GM19463 (cell line): ENCODE measurements around the gene ANO2.

Source experiments
- ATAC-seq: cut with Tn5 transposase; IDR thresholded peaks from one replicate; pipeline ENCODE4 v1.9.1; 2021; ENCODE audit warnings: mild to moderate bottlenecking, moderate library complexity; ENCODE audit not compliant: unreplicated experiment

The ANO2 gene

DNA sequence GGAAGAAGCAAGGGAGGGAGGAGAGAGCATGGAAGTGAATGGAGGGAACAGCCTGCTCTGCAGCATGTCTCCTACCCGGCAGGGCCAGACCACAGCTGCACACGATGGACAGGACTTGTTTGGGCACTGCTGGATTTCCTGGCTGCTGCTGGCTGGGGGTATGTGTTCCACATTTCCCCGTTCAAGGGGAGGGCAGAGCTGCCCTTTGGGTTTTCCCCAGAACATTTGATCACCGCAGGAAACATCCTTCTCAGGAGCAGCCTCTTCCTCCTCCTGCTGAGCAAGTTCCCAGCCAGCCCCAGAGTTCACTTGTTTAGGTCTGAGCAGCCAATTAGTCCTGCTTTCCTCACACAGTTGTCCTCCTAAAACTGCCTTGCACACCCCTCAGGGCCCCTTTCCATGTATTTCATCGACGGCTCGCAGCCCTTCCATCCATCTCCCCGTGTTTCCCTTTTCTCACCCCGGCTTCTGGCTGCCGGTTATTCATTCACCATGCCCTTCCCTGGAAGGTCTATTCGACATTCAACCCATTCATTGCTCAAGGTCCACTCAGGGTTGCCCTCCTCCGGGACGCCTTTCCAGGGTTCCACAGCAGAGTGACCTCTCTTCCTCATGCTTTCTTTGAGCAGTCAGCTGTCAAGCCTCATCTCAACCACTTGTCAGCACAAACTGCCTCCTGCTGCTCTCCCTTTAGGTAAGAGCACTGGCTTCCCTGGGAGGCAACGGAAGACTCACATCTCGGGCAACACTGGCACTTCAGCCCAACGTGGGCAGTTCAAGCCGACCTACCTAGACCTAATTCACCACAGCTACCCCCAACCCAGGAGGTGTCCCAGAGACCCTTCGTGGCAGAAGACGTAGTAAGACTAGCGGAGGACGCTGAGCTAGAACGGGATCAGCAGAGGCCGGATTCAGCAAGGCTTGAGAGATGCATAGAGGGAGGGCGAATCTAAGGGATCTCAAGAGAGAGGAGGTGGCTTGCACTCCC lies 20.1 kb upstream of the ANO2 start:
- ATAC-seq: no peak

DNA sequence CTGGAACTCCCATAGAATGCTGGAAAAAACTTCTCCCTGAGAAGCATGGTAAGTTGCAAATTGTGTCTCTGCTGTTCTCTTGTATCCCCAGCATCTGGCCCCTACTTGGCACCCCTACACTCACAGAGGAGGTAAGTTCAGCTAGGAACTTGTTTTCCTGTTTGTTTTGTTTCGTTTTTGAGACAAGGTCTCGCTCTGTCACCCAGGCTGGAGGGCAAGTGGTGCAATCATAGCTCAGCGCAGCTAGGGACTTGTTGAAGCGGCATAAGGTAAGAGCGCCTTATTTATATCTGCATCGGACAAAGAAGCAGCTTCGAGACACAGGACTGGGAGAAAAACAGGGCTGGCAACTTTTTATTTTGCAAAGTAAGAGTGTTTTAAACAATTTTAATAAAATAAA lies 18.5 kb upstream of the ANO2 start:
- ATAC-seq: no peak

DNA sequence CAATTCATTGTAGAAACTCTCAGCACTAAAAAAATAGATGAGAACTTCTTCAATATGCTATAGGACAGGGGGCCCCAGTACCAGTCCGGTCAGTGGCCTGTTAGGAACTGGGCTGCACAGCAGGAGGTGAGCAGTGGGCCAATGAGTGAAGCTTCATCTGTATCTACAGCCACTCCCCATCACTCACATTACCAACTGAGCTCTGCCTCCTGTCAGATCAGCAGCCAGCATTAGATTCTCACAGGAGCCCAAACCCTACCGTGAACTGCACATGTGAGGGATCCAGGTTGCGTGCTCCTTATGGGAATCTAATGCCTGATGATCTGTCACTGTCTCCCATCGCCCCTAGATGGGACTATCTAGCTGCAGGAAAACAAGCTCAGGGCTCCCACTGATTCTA lies 15.7 kb upstream of the ANO2 start:
- ATAC-seq: no peak

DNA sequence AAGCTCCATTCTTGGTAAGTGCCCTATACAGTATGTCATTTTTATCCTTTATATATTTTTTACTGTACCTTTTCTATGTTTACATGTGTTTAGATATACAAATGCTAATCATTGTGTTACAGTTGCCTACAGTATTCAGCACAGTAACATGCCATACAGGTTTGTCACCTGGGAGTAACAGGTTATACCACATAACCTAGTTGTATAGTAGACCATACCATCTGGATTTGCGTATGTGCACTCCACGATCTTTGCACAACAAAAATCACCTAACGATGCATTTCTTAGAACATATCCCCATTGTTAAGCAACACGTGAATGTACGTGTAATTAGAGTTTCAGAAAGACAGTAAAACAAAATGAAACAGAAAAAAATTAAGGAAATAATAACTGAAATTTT lies 11.9 kb upstream of the ANO2 start:
- ATAC-seq: no peak

DNA sequence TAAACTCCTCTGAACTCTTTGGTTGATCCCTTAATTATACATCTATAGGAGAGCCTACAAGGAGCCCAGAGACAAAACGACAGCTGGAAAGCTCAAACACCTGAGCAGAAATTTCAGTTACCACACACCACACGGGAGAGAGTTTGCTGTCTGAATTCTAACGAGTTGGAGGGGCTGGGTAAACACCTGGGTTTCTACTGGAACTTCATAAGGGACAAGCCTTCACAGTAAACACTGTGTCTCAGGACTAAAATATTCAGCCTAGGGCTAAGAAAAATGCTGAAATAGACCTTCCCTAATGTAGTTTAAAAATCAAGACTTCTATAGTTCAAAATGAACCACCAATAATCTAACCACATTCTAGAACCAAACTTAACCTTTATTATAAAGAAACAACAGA lies 9.6 kb upstream of the ANO2 start:
- no peak for ATAC-seq

DNA sequence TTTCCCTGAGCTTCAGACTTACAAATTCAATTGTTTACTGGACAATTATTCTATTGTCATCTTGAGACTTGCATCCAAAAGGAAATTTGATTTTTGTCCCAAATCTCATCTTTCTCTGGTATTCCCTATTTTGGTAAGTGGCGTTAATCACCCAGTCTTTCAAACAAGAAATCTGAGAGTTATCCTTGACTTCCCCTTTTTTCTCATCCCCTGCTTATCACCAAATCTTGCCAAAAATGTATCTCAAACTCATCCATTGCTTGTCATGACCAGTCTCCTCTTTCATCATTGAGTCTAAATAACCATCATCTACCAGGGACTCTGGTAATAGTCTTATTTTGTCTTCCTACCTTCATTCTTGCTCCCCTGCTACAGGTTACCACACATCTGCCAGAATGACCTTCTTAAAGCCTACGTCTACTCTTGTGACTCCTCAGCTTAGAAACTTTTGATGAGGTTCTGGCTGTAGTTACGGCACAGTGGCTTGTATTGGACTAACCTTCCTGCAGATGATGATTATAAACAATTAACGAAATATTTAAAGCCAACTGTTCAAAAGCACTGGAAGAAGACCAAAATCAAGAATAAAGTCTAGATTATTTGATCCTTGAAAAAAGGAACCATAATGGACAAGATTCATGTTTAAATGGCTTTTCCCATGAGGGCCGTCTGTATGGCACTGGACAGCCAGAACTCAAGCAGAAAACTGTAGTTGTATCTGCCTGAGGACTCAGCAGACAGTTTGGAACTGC lies 9.0 kb upstream of the ANO2 start:
- ATAC-seq: no peak

DNA sequence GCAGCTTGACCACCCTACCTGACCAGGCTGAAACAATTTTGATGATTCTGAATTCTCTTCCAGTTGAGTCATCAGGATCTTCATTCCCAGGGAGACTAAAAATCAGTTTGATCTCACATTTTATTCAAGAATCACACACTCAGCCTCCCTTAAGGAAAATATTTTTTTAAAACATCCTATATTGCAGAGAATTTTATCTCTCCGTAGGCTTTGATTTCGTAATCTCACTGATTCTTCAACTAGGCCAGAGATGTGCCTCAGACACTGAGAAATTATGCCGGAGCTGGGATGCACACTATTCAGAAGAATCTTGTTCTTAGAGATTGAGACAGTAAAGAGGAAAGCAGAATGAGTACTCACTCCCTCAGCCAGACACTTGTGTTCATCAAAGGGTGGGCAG lies 7.0 kb upstream of the ANO2 start:
- no peak for ATAC-seq

DNA sequence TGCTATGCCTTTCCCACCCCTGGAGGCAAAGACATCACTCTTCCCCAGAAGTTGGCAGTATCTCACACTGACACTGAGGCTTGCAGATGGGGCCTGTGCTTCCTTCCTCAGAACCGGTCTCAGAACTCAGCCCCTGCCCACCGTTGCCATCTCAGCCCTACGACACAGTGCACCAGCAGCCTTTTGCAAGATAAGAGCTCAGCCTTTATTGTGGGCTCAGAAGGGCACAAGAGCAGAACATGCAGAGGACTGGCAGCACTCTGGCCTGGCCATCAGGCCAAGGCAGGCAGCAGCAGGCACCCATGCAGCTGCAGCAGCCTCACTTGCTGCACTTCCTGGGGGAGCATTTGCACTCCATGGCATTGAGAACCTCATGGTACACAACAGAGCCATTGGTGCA lies 3.6 kb upstream of the ANO2 start:
- ATAC-seq: no peak

DNA sequence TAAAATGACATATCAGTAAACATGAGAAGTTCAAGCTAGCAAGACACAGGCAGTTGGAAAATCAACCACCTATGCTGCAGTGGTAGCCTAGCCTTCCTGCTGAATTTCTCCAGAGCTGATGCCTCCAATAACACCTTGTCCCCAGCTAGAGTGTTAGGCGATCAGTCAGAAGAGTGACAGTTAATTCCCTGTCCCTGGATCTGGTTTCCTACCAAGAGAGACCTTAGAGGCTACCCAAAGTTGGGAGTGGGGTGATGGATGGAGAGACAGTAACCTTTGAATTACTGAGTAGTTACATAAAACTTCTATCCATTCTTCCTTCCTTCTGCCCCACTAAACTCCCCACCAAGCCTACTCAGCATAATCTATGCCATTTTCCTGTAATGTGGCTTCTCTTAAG lies 1.9 kb upstream of the ANO2 start:
- no peak for ATAC-seq

DNA sequence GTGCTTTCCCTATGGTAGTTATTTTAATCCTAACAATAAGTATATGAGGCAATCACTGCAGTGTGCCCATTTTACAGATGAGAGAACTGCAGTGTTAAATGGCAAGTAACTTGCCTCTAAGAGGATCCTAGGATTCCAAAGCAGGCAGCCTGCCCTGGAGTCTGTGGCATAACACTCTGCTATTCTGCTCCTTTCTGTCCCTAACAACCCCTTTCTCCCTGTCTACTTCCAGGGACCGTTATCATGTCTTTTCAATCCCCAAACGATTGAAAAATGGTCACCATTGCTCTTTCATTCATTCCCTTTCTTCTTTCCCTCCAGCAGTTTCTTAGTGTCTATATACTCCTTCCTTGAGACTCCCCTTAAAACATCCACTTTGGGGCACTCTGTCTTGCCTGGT lies 1.3 kb upstream of the ANO2 start:
- no peak for ATAC-seq

DNA sequence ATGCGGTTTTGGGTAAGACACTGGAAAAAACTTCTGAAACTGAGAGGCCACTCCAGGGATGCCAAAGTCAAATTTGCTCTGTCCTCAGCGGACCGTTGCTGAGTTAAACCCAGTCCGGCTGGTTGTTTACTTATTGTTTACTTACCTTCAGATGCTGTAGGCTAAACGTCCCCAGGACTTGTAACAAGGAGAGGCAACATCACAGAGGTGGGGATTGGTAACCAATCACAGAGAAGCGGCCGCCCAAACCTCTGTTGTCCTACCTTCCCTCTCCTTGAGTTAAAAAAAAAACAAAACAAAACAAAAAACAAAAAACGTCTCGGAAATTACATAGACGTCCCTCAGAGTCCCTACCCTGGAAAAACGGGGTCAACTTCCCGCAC lies 380 bp downstream of the ANO2 start:
- ATAC-seq: no peak

DNA sequence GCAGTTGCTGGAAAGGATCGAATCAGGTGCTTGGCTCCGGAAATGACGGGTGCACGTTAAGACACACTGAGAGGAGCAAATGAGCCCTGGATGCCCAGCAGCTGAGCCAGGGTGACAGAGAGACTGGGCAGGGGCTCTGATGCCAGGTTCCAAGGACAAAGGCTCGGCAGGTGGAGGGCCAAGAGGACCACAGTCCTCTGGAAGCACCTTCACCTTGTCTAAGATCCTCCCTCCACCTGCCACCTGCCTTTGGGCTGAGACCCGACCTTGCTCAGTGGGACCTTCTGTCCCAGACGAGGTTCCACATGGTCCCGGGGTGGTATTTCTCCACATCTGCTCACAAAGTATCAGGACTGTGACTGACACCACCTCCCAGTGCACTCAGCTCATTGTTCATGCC lies 1.0 kb downstream of the ANO2 start:
- ATAC-seq: no peak

DNA sequence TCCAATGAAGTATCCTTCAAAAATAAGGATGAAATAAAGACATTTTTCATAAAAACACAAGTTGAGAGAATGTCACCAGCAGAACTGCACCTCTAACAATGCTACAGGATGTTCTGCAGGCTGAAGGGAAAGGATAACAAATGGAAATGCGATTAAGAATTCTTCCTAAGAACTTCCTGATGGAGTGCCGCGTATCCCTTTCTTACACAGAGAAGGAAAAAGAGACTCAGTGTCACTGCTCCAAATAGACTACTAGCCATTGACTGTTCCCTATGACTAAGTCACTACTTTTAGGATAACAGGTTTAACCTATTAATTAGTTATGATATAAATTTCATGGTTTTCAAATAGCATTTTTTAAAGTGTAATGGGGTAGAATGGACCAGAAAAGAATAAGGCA lies 3.2 kb downstream of the ANO2 start:
- ATAC-seq: no peak

DNA sequence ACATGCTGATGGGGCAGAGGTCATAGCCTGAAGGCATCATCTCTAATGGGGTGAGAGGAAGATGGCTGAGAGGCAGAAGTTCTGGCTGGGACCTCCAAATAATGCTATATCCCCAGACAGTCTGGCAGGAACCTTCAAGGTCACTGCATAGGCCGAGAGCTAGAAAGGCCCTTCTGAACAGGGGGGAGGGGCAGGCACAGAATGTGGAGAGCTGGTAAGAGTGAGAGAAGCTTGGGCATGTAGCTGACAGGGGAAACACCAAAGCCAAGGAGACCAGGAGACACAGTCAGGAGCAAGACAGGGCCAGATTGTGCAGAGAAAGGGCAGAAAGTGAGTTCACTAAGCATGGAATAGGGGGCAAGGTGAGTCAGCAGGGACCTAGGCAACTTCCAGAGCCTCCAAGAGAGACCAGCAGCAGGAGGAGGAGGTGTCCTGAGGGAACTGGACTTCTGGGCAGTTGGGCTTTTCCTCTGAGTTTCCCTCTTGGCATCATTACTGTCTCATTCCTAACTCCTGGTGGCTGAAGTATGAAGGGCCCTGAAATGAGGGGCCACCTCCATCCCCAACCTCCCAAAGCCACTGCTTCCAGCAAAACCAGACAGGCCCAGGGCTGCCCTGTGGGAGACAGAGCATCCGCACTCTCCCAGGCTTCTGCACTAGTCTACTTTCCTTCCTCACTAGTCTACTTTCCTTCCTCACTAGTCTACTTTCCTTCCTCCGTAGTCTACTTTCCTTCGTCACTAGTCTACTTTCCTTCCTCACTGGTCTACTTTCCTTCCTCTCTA lies 17.1 kb downstream of the ANO2 start:
- no peak for ATAC-seq

DNA sequence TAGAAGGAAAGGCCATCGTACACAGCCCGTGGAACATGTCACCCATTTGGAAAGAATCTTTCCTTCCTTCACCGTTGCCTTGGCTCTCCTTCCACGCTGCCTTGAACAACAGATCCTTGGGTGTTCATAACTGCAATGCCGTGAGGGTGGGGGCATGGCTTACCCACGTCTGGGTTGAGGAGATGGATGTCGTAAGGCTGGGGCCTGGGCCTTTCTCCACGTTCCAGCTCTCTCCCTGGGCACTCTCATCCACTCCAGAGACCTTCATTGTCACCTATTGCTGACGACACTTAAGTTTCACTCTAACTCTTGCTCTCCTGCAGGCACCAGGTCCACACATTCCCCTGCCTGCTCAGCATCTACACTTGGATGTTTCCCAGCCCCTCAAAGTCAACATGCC lies 19.4 kb downstream of the ANO2 start:
- no peak for ATAC-seq

DNA sequence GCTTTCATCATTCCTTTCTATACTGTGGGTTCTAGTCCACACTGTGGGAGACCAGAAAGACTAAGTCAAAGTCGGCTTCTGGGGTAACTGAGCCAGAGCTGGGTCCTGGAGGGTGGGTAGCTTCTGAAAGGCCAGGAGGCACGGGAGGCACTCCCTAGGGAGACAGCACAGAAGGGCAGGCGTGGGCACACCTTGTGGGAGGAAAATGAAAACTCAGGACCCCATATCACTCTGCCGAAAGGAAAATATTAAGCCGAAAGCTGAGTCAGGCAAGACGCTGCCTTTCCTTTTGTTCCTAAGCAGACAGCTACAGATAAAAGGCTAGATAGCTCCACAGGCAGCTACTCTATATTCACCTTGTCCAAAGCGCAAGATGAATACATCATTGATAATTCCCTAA lies 20.7 kb downstream of the ANO2 start:
- ATAC-seq: no peak

DNA sequence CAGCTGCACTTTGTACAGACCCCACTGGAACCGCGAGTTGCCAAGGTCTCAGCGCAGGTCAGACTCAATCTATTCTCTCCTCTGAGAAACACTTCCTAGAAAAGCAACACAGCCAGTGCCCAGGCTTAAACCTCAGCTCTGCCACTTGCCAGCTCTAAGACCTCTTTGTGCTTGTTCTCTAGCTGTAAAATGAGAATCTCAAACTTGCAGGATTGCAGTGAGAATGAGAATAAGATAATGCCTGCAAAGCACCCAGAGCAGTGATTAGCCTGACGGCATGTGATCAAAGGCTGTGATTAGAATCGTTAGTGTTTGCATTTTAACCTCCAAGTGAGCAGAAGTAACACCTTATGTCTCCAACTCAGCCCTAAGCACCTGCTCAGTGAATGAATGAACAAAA lies 21.3 kb downstream of the ANO2 start:
- ATAC-seq: no peak

DNA sequence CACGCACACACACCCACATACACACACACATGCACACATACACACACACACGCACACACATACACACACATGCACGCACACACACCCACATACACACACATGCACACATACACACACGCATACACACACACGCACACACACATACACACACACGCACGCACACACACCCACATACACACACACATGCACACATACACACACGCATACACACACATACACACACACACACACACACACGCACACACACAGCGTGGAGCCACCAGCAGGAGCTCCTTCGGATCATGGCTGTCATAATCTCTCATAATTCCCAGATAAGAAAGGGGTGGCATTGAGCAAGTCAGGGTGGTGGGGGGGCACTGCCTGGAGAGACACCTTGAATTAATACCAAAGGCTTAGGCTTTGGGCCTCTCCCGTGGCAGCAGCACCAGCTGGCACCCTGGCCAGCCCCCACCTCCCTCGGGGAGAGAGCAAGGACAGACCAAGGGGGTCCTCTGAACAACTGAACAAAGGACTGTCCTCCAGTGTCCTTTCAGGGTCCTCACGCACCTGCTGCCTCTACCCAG lies 21.9 kb downstream of the ANO2 start:
- no peak for ATAC-seq

DNA sequence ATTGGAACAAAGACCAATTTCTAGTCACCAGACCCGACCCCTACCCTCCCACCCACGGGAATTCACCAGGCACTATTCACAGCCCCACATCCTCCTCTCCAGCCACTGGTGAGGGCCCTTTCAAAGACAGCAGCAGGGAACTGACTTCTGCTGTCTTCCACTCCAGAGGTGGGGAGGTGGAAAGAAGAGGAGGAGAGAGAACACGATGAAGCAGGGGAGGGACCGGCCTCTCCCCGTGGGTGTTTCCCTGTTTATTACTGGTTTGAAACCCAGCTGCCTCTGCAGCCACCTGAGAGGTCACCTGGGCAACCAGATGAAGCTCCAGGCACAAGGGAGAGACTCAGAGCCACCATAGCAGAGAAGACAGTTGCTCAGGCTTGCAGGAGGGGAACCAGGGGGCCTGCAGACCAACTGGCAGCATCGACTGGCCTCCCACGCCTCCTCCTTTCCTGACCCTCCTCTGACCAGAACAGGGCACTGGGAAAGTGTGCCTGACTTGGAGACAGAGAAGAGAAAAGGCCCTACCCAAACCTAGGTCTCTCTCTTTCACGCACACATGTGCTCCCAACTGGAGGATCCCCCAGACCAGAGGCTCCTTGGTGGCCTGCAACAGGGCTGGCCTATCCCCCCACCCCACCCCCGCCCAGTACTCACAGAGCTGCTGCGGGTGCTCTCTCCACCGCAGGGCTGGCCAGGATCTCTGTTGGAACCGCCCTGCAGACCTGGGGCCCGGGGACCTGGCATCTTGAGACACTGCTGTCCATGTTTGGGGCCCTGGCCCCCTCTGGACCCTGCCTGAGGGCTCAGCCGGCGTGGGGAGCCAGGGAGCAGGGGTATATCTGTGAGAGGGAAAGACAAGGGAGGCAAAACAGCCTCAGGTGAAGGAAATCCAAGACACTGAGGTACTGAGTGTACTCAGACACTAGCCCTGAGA lies 22.8 kb downstream of the ANO2 start:
- ATAC-seq: no peak
